ENCODE results near the gene EXD3.

The EXD3 gene

GRCh38 chr9:137409515-137409914, 13.4 kb downstream of the EXD3 start:
- no peak for DNase-seq

GRCh38 chr9:137408651-137409405, 14.1 kb downstream of the EXD3 start:
- DNase-seq, result no peak

- DNase-seq, result no peak
Measured at GRCh38 chr9:137407590-137408300, 15.2 kb downstream of the EXD3 start.

- DNase-seq, result peak; percentile 56
Measured at GRCh38 chr9:137406876-137407589, 15.9 kb downstream of the EXD3 start.

- no peak for DNase-seq
Measured at GRCh38 chr9:137406085-137406760, 16.7 kb downstream of the EXD3 start.

GRCh38 chr9:137405677-137406081, 17.3 kb downstream of the EXD3 start:
- DNase-seq, result no peak

- DNase-seq, result no peak
Measured at GRCh38 chr9:137404961-137405567, 17.9 kb downstream of the EXD3 start.

- no peak for DNase-seq
Measured at GRCh38 chr9:137403269-137403668, 19.7 kb downstream of the EXD3 start.

GRCh38 chr9:137402746-137403145, 20.2 kb downstream of the EXD3 start:
- DNase-seq, result no peak

GRCh38 chr9:137398561-137399468, 24.1 kb downstream of the EXD3 start:
- no peak for DNase-seq

GRCh38 chr9:137397675-137398423, 25.1 kb downstream of the EXD3 start:
- no peak for DNase-seq

GRCh38 chr9:137396634-137397367, 26.2 kb downstream of the EXD3 start:
- DNase-seq, result no peak

- DNase-seq, result no peak
Measured at GRCh38 chr9:137396227-137396626, 26.7 kb downstream of the EXD3 start.

- no peak for DNase-seq
Measured at GRCh38 chr9:137395666-137396010, 27.3 kb downstream of the EXD3 start.

GRCh38 chr9:137394866-137395665, 27.9 kb downstream of the EXD3 start:
- no peak for DNase-seq

GRCh38 chr9:137393176-137394150, 29.5 kb downstream of the EXD3 start:
- no peak for DNase-seq

- DNase-seq, result no peak
Measured at GRCh38 chr9:137392232-137393007, 30.5 kb downstream of the EXD3 start.

Measured in NCI-H510A (cell line).